ENCODE data around the gene SACS.
A peak's percentile ranks its signal among the peaks of the same experiment; 100 is the strongest.

Gene SACS

GRCh38 chr13:23433171-23434153, at the start of gene SACS:
SACS (minus strand) TSS chr13:23433702; CDS start chr13:23411239, 22,463 bp downstream.
- peak; percentile 6 for DNase-seq

GRCh38 chr13:23480324-23480723, 46.8 kb upstream of the SACS start:
- DNase-seq, result no peak

- DNase-seq, result no peak
Observed at GRCh38 chr13:23477101-23477500, 43.6 kb upstream of the SACS start.

GRCh38 chr13:23473221-23473620, 39.7 kb upstream of the SACS start:
- no peak for DNase-seq

GRCh38 chr13:23472189-23472588, 38.7 kb upstream of the SACS start:
- no peak for DNase-seq

GRCh38 chr13:23470790-23471614, 37.5 kb upstream of the SACS start:
- no peak for DNase-seq

GRCh38 chr13:23469951-23470421, 36.5 kb upstream of the SACS start:
- no peak for DNase-seq

- no peak for DNase-seq
Observed at GRCh38 chr13:23468811-23469210, 35.3 kb upstream of the SACS start.

GRCh38 chr13:23467932-23468278, 34.4 kb upstream of the SACS start:
- DNase-seq, result no peak

GRCh38 chr13:23467048-23467931, 33.8 kb upstream of the SACS start:
- DNase-seq, result no peak

GRCh38 chr13:23466144-23467002, 32.9 kb upstream of the SACS start:
- DNase-seq, result peak; percentile 25

- no peak for DNase-seq
Observed at GRCh38 chr13:23463661-23464060, 30.2 kb upstream of the SACS start.

- no peak for DNase-seq
Observed at GRCh38 chr13:23462815-23463559, 29.5 kb upstream of the SACS start.

- DNase-seq, result no peak
Observed at GRCh38 chr13:23461544-23461943, 28.0 kb upstream of the SACS start.

- DNase-seq, result no peak
Observed at GRCh38 chr13:23460921-23461320, 27.4 kb upstream of the SACS start.

GRCh38 chr13:23460309-23460708, 26.8 kb upstream of the SACS start:
- no peak for DNase-seq

GRCh38 chr13:23458989-23459388, 25.5 kb upstream of the SACS start:
- DNase-seq, result no peak

- DNase-seq, result no peak
Observed at GRCh38 chr13:23456437-23457210, 23.1 kb upstream of the SACS start.

GRCh38 chr13:23455401-23456185, 22.1 kb upstream of the SACS start:
- DNase-seq, result peak; percentile 4
